GM12892 (cell line): ENCODE measurements around the gene DYNC1H1.
"Not testable (repeated sequence)": the region's sequence is repeated elsewhere in the genome, so short reads cannot be mapped to it uniquely, and the experiment has no call there.

Experiments
- POLR2A ChIP-seq: IDR thresholded peaks from 2 replicates; pipeline ENCODE4 v1.6.1; 2011; ENCODE audit warnings: low read depth, low read length, control low read depth
- POLR2AphosphoS5 ChIP-seq: IDR thresholded peaks from 2 replicates; pipeline ENCODE4 v1.6.1; 2011; ENCODE audit warnings: low read depth, low read length, control low read depth
- TAF1 ChIP-seq: IDR thresholded peaks from 2 replicates; pipeline ENCODE4 v1.6.1; 2011; ENCODE audit warnings: low read depth, mild to moderate bottlenecking, control low read depth, low read length, borderline replicate concordance

- not testable (repeated sequence) for TF ChIP-seq POLR2A, TAF1, POLR2AphosphoS5
Measured at GRCh38 chr14:102084522-102084921, 120.1 kb downstream of the DYNC1H1 start.
